Endothelial cell of umbilical vein (primary cell): Measurements from ENCODE around the gene H2AZ1. TPM values are rescaled to one million over a fixed set of nuclear protein-coding genes. Genes with fewer than 3 reads are reported as not detected.

ENCODE experiments used
- BruUV-seq: library from RNA; stranded (reverse); fragments of 400-500 nt; replicated peaks from 2 replicates; lab custom pipeline; 2021; lab: Mats Ljungman, UMichigan
- CTCF ChIA-PET: fragments of 300-600, 350-600 bp; sonication (Branson Sonifier 250); formaldehyde crosslinking; loops from one replicate; lab custom pipeline; 2021; ENCODE audit warnings: antibody characterized with exemption, inconsistent platforms; lab: Charles Lee
- POLR2A ChIA-PET: fragments of 300-600, 350-600 bp; sonication (Branson Sonifier 250); formaldehyde crosslinking; loops from one replicate; lab custom pipeline; 2021; ENCODE audit warnings: antibody characterized with exemption, inconsistent platforms; lab: Charles Lee
- DNase-seq: peaks from one replicate; pipeline ENCODE4 v3.0.0-alpha.2; 2011; ENCODE audit warnings: low read depth, low spot score
- FAIRE-seq: peaks from 2 replicates; lab custom pipeline; 2011; peaks lifted over from hg19 to GRCh38; lab: Jason Lieb, UNC
- H2AFZ ChIP-seq: 2 replicates; pipeline ENCODE4 v1.6.0; 2012; ENCODE audit warnings: low read depth, low read length, control low read depth, inconsistent platforms
- H3K27ac ChIP-seq: 2 replicates; pipeline ENCODE4 v1.5.1; 2011; ENCODE audit warnings: low read depth, mild to moderate bottlenecking, control low read depth, low read length, moderate library complexity; ENCODE audit not compliant: insufficient read depth
- H3K27me3 ChIP-seq, 2 experiments: 2 replicates each; pipeline versions ENCODE4 v1.6.0 to v1.6.1; 2011; ENCODE audit warnings: low read length in 2 of 2, mixed read lengths in 1 of 2; ENCODE audit not compliant: control insufficient read depth in 2 of 2, insufficient read depth in 2 of 2
- H3K36me3 ChIP-seq, 2 experiments: 2 replicates in 1 of 2; 3 replicates in 1 of 2; pipeline ENCODE4 v1.5.1; 2011; ENCODE audit warnings: low read length in 2 of 2, mild to moderate bottlenecking in 1 of 2, moderate library complexity in 1 of 2; ENCODE audit not compliant: control insufficient read depth in 2 of 2, insufficient read depth in 2 of 2; ENCODE audit errors: extremely low read depth in 1 of 2
- H3K4me1 ChIP-seq: 3 replicates; pipeline ENCODE4 v1.5.1; 2011; ENCODE audit warnings: mild to moderate bottlenecking, low read length; ENCODE audit not compliant: control insufficient read depth, insufficient read depth; ENCODE audit errors: extremely low read depth
- H3K4me2 ChIP-seq: 2 replicates; pipeline ENCODE4 v1.6.1; 2011; ENCODE audit warnings: low read length, control low read depth, mixed read lengths; ENCODE audit not compliant: insufficient read depth
- H3K4me3 ChIP-seq, 3 experiments: fragments of 200-600 bp in 1 of 3; sonication (generic), shearing (Covaris generic) in 1 of 3; replicated peaks in 1 of 3; 2 replicates each; pipeline ENCODE4 v1.5.1; 2011 to 2016; ENCODE audit warnings: control low read depth in 3 of 3, low read length in 3 of 3, mild to moderate bottlenecking in 2 of 3, inconsistent platforms in 1 of 3, low read depth in 1 of 3, moderate library complexity in 1 of 3; ENCODE audit not compliant: insufficient read depth in 1 of 3
- H3K79me2 ChIP-seq: 2 replicates; pipeline ENCODE4 v1.6.0; 2012; ENCODE audit warnings: low read length, inconsistent platforms; ENCODE audit not compliant: control insufficient read depth, insufficient read depth
- H3K9ac ChIP-seq: replicated peaks from 2 replicates; pipeline ENCODE3; 2011; ENCODE audit warnings: low read length, control low read depth; ENCODE audit not compliant: insufficient read depth; ENCODE audit errors: extremely low read depth
- H3K9me1 ChIP-seq: replicated peaks from 3 replicates; pipeline ENCODE4 v1.6.0; 2011; ENCODE audit warnings: mild to moderate bottlenecking, low read length; ENCODE audit not compliant: control insufficient read depth, insufficient read depth; ENCODE audit errors: extremely low read depth
- H3K9me3 ChIP-seq: replicated peaks from 2 replicates; pipeline ENCODE4 v1.5.1; 2012; ENCODE audit warnings: low read length, inconsistent platforms; ENCODE audit not compliant: control insufficient read depth, insufficient read depth
- H4K20me1 ChIP-seq: replicated peaks from 2 replicates; pipeline ENCODE3; 2011; ENCODE audit warnings: mild to moderate bottlenecking, low read length; ENCODE audit not compliant: control insufficient read depth, insufficient read depth; ENCODE audit errors: extremely low read depth
- CTCF ChIP-seq, 2 donors: IDR thresholded peaks; 1 replicate in 1 of 2; 2 replicates in 1 of 2; pipeline ENCODE4 v1.5.1; 2011; ENCODE audit warnings: low read length in 2 of 2, mild to moderate bottlenecking in 2 of 2, moderate library complexity in 2 of 2, control low read depth in 1 of 2, inconsistent platforms in 1 of 2, low read depth in 1 of 2; ENCODE audit not compliant: insufficient read depth in 1 of 2; ENCODE audit errors: extremely low read depth in 1 of 2
- EZH2 ChIP-seq: IDR thresholded peaks from 2 replicates; pipeline ENCODE4 v1.6.1; 2012; ENCODE audit warnings: borderline replicate concordance, low read depth, mild to moderate bottlenecking, moderate library complexity, low read length, inconsistent platforms; ENCODE audit not compliant: severe bottlenecking
- FOS ChIP-seq: IDR thresholded peaks from 2 replicates; pipeline ENCODE4 v1.6.1; 2011; ENCODE audit warnings: mild to moderate bottlenecking, low read length, moderate library complexity, borderline replicate concordance; ENCODE audit not compliant: insufficient read depth
- GATA2 ChIP-seq: IDR thresholded peaks from 2 replicates; pipeline ENCODE4 v1.7.0; 2011; ENCODE audit warnings: low read depth, mild to moderate bottlenecking, moderate library complexity, mixed read lengths, low read length; ENCODE audit not compliant: insufficient read length, insufficient read depth
- JUN ChIP-seq: IDR thresholded peaks from 2 replicates; pipeline ENCODE4 v1.6.1; 2011; ENCODE audit warnings: borderline replicate concordance, low read depth; ENCODE audit not compliant: insufficient read length, insufficient read depth
- MYC ChIP-seq: IDR thresholded peaks from one replicate; pipeline ENCODE4 v1.6.1; 2011; ENCODE audit warnings: mild to moderate bottlenecking, low read depth, low read length
- POLR2A ChIP-seq: IDR thresholded peaks from 2 replicates; pipeline ENCODE4 v1.6.1; 2012; ENCODE audit warnings: low read depth, mild to moderate bottlenecking, control low read depth, low read length
- POLR2AphosphoS5 ChIP-seq: IDR thresholded peaks from 2 replicates; pipeline ENCODE4 v1.6.1; 2012; ENCODE audit warnings: low read depth, mild to moderate bottlenecking, control low read depth, low read length, moderate library complexity; ENCODE audit not compliant: insufficient read depth
- dilution Hi-C: fragments of 300-500 bp; cut with MboI; formaldehyde crosslinking; loops from one replicate; pipeline ENCODE4 v1.15.0; 2019; ENCODE audit warnings: low sequenced_read_pairs; ENCODE audit not compliant: extremely low pct_ligation_motif_present
- intact Hi-C: fragments of 100-400 bp; cut with micrococcal nuclease; formaldehyde crosslinking; loops from one replicate; pipeline ENCODE4 v1.10.0; 2022
- polyA plus RNA-seq, 4 experiments: library from polyadenylated mRNA; depleted of rRNA in 3 of 4; stranded (reverse) in 3 of 4; unstranded in 1 of 4; fragments of >200 nt; gene quantifications; 2 replicates each; pipeline versions ENCODE4 v1.2.1 to v1.2.3, GENCODE V29; 2011 to 2012; ENCODE audit warnings: missing spikeins in 1 of 4
- total RNA-seq: library from RNA; stranded (reverse); gene quantifications from 2 replicates; pipeline ENCODE4 v1.2.3, GENCODE V29; 2021
- TF ChIP-seq, protein P1 (sequence below): IDR thresholded peaks from 2 replicates; pipeline ENCODE4 v1.6.1; 2011; ENCODE audit not compliant: insufficient read depth, insufficient read length

Gene H2AZ1
- total and polyA plus RNA-seq, 2 donors (not counting 3 experiments of a cell fraction or from before 2014, with no cell fraction given): 682 to 715 TPM

- H3K4me2 ChIP-seq: no peak overlapping the region
- no peak for FAIRE-seq
- BruUV-seq: no TSS peak
These were observed 33.3 kb upstream of the H2AZ1 start for GRCh38 chr4:99983289-99983943.

More at GRCh38 chr4:99983289-99983943, 33.3 kb upstream of the H2AZ1 start:
- H3K79me2 ChIP-seq: no peaks in the 10 kb centered on the region
- ChIA-PET POLR2A (no interaction called here), CTCF (no interaction called here)
- H3K27ac ChIP-seq: no peak overlapping the region
- H3K9ac ChIP-seq: no peak overlapping the region
- H3K27me3 ChIP-seq: no peaks in the 10 kb centered on the region
- H3K4me3 ChIP-seq: no peak overlapping the region
- dilution Hi-C loops (no loop called here), intact Hi-C loops (no loop called here)
- no peaks in the 10 kb centered on the region for H3K9me1 ChIP-seq
- H4K20me1 ChIP-seq: no peaks in the 10 kb centered on the region
- DNase-seq: no peak
- no peak for TF ChIP-seq GATA2
- TF ChIP-seq POLR2A: no peak
- no peak for TF ChIP-seq EZH2
- TF ChIP-seq FOS: no peak
- TF ChIP-seq CTCF (IDR thresholded peaks at IDR 0.05; ENCODE audit: extremely low read depth in 1 of 2, insufficient read depth in 1 of 2, low read depth in 1 of 2, low read length in 2 of 2): no peak
- TF ChIP-seq POLR2AphosphoS5: no peak
- TF ChIP-seq JUN: no peak
- TF ChIP-seq, protein P1, sequence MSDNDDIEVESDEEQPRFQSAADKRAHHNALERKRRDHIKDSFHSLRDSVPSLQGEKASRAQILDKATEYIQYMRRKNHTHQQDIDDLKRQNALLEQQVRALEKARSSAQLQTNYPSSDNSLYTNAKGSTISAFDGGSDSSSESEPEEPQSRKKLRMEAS: no peak
- TF ChIP-seq MYC: no peak
- no peaks in the 10 kb centered on the region for H3K9me3 ChIP-seq
- no peaks in the 10 kb centered on the region for H3K36me3 ChIP-seq
- no peaks in the 10 kb centered on the region for H3K4me1 ChIP-seq
- no peak overlapping the region for H2AFZ ChIP-seq
